NK-92 (cell line): Measurements from ENCODE around the gene RESP18.

Experiments used
- DNase-seq: peaks from one replicate; lab custom pipeline; 2025; ENCODE audit not compliant: unreplicated experiment; lab: John Stamatoyannopoulos, UW

RESP18 gene

GRCh38 chr2:219278655-219279150, 53.8 kb downstream of the RESP18 start:
- no peak for DNase-seq

GRCh38 chr2:219277703-219278654, 54.6 kb downstream of the RESP18 start:
- DNase-seq = no peak
